Stimulated activated CD8-positive, alpha-beta memory T cell treated with anti-CD3 and anti-CD28 coated beads, Interleukin-15, amount 100 ng/mL, for 1 hour (primary cell): ENCODE measurements around the gene ACO2.

ENCODE experiments used
- DNase-seq: peaks from one replicate; pipeline ENCODE4 v3.0.0-alpha.2; 2020; ENCODE audit warnings: low read depth

Gene ACO2

GRCh38 chr22:41488596-41489385 lies 19.9 kb downstream of the ACO2 start:
- no peak for DNase-seq

- DNase-seq: no peak
Measured at GRCh38 chr22:41491374-41492100, 22.6 kb downstream of the ACO2 start.

DNA sequence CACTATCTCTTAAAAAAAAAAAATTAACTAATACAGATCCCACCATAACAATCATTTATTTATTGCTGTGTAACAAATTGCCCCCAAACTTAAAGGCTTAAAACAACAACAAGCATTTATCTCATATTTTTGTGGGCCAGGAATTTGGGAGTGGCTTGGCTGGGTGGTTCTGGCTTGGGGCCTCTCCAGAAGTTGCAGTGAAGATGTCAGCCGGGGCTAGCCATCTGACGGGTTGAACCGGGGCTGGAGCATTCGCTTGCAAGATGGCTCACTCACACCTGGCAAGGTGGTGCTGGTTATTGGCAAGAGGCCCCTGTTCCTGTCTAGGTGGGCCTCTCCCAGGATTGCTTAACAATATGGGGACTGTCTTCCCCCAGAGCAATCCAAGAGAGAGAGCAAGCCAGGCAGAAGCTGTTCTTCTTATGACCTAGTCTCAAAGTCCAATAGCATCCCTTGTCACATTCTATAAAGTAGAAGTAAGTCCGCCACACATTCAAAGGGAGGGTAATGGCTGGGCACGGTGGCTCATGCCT lies 29.5 kb downstream of the ACO2 start:
- no peak for DNase-seq

GRCh38 chr22:41499624-41500280 lies 30.8 kb downstream of the ACO2 start:
- no peak for DNase-seq

GRCh38 chr22:41500303-41500702 lies 31.4 kb downstream of the ACO2 start:
- no peak for DNase-seq

DNA sequence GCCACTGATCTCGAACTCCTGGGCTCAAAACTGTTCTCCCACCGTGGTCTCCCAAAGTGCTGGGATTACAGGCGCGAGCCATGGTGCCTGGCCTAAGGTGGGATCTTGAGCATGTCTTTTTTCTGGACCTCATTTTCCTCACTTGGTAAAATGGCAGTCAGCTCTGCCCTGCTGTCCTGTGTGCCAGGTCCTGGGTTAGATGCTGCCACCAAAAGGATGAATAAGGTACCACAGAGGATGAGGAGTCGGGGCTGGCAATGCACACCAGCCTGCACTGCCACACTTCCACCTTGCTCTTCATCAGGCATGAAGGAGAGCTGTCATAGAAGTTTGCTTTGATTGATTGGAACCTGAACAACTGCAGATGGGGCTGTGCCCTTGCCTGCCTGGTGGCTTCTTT lies 32.3 kb downstream of the ACO2 start:
- no peak for DNase-seq

GRCh38 chr22:41504397-41504796 lies 35.5 kb downstream of the ACO2 start:
- no peak for DNase-seq

- no peak for DNase-seq
Measured at GRCh38 chr22:41504816-41505215, 35.9 kb downstream of the ACO2 start.

GRCh38 chr22:41505511-41506220 lies 36.7 kb downstream of the ACO2 start:
- no peak for DNase-seq

DNA sequence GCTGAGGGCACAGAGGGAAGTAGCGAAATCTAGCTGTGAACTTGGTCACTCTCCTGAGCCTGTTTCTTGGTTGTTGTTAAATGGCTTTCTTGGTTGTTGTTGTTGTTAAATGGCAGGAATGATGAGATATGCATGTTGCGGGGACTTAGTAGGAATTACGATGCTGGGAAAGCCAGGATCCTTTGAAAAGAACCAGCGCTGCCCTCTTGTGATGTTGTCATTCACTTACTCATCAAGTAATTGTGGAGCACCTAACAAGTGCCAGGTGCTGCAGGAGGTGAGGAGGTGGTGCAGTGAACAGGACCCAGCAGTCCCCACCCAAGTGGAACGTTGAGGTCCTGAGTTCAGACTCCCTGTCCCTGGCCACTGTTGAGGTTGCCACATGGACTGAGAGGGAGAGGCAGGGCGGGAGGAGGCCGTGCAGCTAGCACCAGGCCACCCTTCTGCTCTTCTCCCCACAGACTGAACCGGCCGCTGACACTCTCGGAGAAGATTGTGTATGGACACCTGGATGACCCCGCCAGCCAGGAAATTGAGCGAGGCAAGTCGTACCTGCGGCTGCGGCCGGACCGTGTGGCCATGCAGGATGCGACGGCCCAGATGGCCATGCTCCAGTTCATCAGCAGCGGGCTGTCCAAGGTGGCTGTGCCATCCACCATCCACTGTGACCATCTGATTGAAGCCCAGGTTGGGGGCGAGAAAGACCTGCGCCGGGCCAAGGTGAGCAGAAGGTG lies 38.6 kb downstream of the ACO2 start:
- no peak for DNase-seq

- DNase-seq: no peak
Measured at GRCh38 chr22:41508770-41509170, 39.9 kb downstream of the ACO2 start.

DNA sequence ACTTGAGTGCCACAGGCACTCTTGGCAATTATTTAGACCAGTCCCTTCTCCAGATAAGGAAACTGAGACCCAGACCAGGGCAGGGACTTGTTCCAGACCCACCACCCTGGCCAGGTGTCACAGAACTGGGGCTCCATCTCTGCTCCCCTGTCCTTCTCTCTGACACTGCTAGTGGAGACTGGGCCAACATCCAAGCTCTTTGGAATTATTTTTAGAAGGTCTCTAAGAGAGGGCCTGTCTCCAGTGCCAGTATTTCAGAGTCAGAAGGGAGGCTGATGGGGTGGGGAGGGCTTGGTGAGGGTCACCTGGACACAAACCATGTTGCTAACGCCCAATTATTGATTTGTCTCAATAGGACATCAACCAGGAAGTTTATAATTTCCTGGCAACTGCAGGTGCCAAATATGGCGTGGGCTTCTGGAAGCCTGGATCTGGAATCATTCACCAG lies 42.6 kb downstream of the ACO2 start:
- no peak for DNase-seq

GRCh38 chr22:41512421-41513194 lies 43.7 kb downstream of the ACO2 start:
- DNase-seq: no peak

DNA sequence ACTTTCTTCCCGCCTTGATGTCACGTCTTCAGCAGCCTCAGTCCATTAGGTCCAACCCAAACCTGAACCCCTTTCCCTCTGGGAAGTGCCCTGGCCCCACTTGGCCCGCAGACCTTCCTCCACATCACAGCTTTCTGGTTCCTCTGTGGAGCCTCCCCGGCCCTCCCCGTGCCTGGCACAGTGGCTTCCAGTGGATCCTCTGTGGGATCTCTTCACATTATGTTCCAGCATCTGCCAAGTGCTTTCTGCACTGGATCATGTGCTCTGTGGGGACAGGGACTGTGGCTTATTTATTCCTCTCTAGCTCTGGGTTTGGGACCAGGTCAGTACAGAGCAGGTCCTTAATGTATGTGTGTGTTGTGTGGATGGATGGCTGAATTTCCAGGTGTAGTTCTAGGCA lies 44.5 kb downstream of the ACO2 start:
- no peak for DNase-seq

DNA sequence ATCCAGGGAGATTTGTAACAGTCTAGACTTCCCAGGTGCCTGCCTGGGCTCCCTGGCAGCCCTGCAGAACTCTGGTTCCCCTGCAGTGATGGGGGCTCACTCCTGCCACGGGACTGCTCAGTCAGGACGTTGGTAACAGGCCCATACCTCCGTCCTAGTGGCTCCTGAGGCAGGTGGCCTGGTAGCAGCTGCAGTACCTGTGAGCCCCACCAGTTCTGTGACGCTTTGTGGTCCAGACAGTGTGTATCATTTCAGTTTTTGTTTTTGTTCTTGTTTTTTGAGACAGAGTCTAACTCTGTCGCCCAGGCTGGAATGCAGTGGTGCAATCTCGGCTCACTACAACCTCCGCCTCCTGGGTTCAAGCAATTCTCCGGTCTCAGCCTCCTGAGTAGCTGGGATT lies 47.5 kb downstream of the ACO2 start:
- no peak for DNase-seq

GRCh38 chr22:41517172-41518047 lies 48.5 kb downstream of the ACO2 start:
- peak; percentile 13 for DNase-seq

DNA sequence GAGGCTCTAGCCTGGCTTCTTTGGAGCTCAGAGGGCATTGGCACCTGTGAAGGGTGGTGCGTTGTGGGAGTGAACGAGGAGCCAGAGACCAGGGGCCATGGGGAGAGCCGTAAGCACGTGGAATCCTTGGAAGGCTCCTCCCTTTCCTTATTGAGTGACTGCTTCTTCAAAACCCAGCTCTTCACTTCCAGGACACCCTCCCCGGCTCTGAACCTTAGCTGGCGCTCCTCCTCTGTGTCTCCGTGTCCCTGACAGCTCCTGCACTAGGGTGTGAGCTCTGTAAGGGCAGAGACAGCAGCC lies 49.1 kb downstream of the ACO2 start:
- no peak for DNase-seq

- DNase-seq: no peak
Measured at GRCh38 chr22:41521126-41521525, 52.2 kb downstream of the ACO2 start.

DNA sequence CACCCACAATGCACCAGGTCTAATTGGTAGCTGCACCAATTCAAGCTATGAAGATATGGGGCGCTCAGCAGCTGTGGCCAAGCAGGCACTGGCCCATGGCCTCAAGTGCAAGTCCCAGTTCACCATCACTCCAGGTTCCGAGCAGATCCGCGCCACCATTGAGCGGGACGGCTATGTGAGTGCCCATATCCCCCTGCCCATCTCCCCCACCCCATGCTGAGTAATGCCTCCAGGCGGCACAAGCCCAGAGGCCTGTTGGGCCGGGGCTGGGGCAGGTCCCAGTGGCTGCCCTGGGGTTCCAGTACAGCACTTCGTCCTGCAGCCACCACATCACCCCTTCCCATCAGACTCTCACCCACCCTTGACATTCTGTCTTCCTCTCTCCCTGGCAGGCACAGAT lies 53.9 kb downstream of the ACO2 start:
- DNase-seq: no peak
